SIG-M5 treated with dmso at 0.1 percent for 504 hours (cell line): ENCODE measurements around the gene PIP4K2B.

ENCODE experiments used
- DNase-seq: peaks from one replicate; lab custom pipeline; 2025; ENCODE audit not compliant: unreplicated experiment; lab: John Stamatoyannopoulos, UW

The PIP4K2B gene

GRCh38 chr17:38746004-38746848 is 53.1 kb downstream of the PIP4K2B start:
- no peak for DNase-seq

- DNase-seq = no peak
Measured at GRCh38 chr17:38745545-38745944, 53.8 kb downstream of the PIP4K2B start.

GRCh38 chr17:38743556-38744171 is 55.7 kb downstream of the PIP4K2B start:
- no peak for DNase-seq

- no peak for DNase-seq
Measured at GRCh38 chr17:38742411-38743308, 56.7 kb downstream of the PIP4K2B start.

GRCh38 chr17:38741921-38742410 is 57.4 kb downstream of the PIP4K2B start:
- DNase-seq = no peak

- DNase-seq = no peak
Measured at GRCh38 chr17:38741461-38741860, 57.9 kb downstream of the PIP4K2B start.

- DNase-seq = no peak
Measured at GRCh38 chr17:38740806-38741205, 58.5 kb downstream of the PIP4K2B start.

GRCh38 chr17:38740044-38740443 is 59.3 kb downstream of the PIP4K2B start:
- DNase-seq = no peak

- DNase-seq = no peak
Measured at GRCh38 chr17:38739305-38739704, 60.1 kb downstream of the PIP4K2B start.

- no peak for DNase-seq
Measured at GRCh38 chr17:38738686-38739085, 60.7 kb downstream of the PIP4K2B start.

- DNase-seq = no peak
Measured at GRCh38 chr17:38738007-38738662, 61.2 kb downstream of the PIP4K2B start.

GRCh38 chr17:38735161-38735997 is 64.0 kb downstream of the PIP4K2B start:
- DNase-seq = peak; percentile 20

GRCh38 chr17:38733982-38734973 is 65.1 kb downstream of the PIP4K2B start:
- DNase-seq = no peak

- no peak for DNase-seq
Measured at GRCh38 chr17:38733282-38733981, 65.9 kb downstream of the PIP4K2B start.

- DNase-seq = no peak
Measured at GRCh38 chr17:38732376-38733281, 66.7 kb downstream of the PIP4K2B start.

- no peak for DNase-seq
Measured at GRCh38 chr17:38731526-38732294, 67.6 kb downstream of the PIP4K2B start.
